Measurements from ENCODE around the gene FRMD7.

DNA sequence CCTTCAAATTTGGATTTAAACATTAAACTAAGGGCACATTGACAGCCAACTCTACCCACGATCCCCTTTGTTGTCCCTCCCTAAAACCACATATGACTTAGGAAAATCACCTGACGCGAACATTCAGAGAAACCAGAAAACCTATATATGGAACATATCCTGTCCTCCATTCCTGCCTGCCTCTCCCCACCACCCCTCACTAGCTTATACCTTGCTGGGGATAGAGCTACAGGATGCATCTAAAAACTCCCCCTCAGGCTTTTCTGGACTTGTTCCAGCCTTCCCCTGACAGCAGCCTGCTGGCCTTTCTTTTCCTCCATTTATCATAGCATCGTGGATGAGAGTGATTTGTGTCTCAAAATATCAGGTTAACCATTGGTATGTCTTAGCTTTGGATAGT is 96.0 kb downstream of the FRMD7 start:
- TF ChIP-seq, protein P1, sequence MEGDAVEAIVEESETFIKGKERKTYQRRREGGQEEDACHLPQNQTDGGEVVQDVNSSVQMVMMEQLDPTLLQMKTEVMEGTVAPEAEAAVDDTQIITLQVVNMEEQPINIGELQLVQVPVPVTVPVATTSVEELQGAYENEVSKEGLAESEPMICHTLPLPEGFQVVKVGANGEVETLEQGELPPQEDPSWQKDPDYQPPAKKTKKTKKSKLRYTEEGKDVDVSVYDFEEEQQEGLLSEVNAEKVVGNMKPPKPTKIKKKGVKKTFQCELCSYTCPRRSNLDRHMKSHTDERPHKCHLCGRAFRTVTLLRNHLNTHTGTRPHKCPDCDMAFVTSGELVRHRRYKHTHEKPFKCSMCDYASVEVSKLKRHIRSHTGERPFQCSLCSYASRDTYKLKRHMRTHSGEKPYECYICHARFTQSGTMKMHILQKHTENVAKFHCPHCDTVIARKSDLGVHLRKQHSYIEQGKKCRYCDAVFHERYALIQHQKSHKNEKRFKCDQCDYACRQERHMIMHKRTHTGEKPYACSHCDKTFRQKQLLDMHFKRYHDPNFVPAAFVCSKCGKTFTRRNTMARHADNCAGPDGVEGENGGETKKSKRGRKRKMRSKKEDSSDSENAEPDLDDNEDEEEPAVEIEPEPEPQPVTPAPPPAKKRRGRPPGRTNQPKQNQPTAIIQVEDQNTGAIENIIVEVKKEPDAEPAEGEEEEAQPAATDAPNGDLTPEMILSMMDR (conservative IDR thresholded peaks at IDR 0.05; ENCODE audit: low read depth, low read length): no peak
- TF ChIP-seq FOS (IDR thresholded peaks at IDR 0.05; ENCODE audit: low read depth, low read length) (no peak), RAD21 (IDR thresholded peaks at IDR 0.05; ENCODE audit: low read length) (no peak), SMC3 (IDR thresholded peaks at IDR 0.05; ENCODE audit: low read depth, low read length) (no peak)

Data from IMR-90 (cell line).